ENCODE results near the gene PAX8. TPM values are rescaled to one million over a fixed set of nuclear protein-coding genes. Genes with fewer than 3 reads are reported as not detected.

The PAX8 gene
- total RNA-seq, 3 donors from 2014 or later = under 0.01 to 2.6 (median 1.0) TPM

DNA sequence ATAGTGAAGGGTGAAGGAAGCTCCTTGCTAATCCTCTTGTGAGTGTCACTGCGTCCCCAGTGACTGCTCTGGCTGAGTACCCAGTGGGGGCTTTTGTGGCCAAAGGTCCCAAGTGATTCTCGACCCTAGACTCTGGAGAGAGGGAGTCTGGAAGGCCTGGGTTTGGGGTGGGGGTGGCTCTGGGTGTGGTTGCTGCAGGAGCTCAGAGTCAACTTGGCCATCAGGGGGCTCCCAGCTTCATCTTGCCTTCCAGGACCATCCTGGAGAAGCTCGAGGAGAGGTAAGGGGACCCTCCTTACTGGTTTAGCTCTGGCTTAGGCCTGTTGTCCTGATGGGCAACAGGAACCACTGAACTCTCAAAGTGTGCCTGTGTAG, 104.4 kb downstream of the PAX8 start:
- no peaks in the 10 kb centered on the region for H3K27me3 ChIP-seq
- no peaks in the 10 kb centered on the region for H3K9me3 ChIP-seq
- no peak overlapping the region for H3K27ac ChIP-seq
- H3K36me3 ChIP-seq = no peaks in the 10 kb centered on the region
- no peaks in the 10 kb centered on the region for H3K4me1 ChIP-seq
- peak overlapping the region; percentile 9 to 33 (median 31) for H3K4me3 ChIP-seq
- DNase-seq (ENCODE audit: low spot score in 2 of 2) = no peak
- TF ChIP-seq POLR2A (IDR thresholded peaks at IDR 0.05) (no peak), POLR2AphosphoS5 (IDR thresholded peaks at IDR 0.05) (no peak), CTCF (IDR thresholded peaks at IDR 0.05) (no peak)
- intact Hi-C loops (cut with DNase I; ENCODE audit: low total_unique reads) = no loop called here

DNA sequence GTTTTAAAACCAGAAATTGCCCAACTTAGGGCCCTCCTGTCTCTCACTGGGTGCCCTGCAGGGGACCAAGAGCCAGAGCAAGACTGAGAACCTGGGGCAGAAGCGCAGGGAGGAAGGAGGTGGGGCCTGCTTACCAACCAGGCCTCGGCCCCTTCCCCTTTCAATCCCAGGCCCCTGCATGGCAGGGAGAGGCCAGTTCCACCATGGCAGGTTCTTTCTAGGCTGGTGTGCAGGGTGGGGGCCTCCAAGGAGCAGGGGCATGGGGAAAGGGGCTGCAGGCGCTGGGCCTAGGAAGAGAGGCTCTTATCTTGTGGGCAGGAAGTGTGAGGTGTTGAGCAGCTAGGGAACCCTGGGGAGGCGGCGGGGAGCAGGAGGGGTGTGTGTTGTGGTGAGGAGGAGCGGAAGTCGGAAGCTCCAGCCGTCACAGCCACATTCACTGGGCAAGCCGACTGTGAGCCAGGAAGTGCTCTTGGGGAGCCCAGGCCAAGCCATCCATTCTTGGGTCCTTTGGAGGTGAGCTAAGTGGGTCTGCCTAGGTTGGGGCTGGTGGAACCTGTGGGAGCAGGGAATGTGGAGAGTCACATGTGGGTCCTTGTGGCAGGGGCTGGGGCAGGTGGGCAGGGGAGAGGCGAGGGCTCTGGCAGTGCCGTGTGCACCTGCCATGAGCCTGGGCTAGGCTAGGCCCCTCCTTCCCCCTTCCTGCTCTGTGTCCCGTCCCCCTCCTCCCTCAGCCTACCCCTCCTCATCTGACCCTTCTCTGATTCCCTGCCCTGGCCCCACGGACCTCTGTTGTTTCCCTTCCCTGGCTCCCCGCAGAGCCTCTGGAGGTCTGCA, 105.0 kb downstream of the PAX8 start, which contains the start of gene PSD4:
Gene PSD4 (plus strand): TSS at position 430 of the 834 bp plus-strand sequence. CDS start 8,486 bp downstream, outside the sequence.
- Histone ChIP-seq H3K4me1 (no peaks in the 10 kb centered on the region), H3K4me3 (peak within 1 kb of the TSS; percentile 9 to 33 (median 31)), H3K9me3 (no peaks in the 10 kb centered on the region), H3K27me3 (no peaks in the 10 kb centered on the region), H3K36me3 (no peaks in the 10 kb centered on the region), H3K27ac (peak within 1 kb of the TSS in 1 of 2 donors; percentile 7)
- intact Hi-C loops (cut with DNase I; ENCODE audit: low total_unique reads) = no loop called here
- DNase-seq (ENCODE audit: low spot score in 2 of 2) = peak; percentile 35 to 37
- TF ChIP-seq POLR2A (IDR thresholded peaks at IDR 0.05) (no peak), CTCF (IDR thresholded peaks at IDR 0.05) (no peak), POLR2AphosphoS5 (IDR thresholded peaks at IDR 0.05) (no peak)

DNA sequence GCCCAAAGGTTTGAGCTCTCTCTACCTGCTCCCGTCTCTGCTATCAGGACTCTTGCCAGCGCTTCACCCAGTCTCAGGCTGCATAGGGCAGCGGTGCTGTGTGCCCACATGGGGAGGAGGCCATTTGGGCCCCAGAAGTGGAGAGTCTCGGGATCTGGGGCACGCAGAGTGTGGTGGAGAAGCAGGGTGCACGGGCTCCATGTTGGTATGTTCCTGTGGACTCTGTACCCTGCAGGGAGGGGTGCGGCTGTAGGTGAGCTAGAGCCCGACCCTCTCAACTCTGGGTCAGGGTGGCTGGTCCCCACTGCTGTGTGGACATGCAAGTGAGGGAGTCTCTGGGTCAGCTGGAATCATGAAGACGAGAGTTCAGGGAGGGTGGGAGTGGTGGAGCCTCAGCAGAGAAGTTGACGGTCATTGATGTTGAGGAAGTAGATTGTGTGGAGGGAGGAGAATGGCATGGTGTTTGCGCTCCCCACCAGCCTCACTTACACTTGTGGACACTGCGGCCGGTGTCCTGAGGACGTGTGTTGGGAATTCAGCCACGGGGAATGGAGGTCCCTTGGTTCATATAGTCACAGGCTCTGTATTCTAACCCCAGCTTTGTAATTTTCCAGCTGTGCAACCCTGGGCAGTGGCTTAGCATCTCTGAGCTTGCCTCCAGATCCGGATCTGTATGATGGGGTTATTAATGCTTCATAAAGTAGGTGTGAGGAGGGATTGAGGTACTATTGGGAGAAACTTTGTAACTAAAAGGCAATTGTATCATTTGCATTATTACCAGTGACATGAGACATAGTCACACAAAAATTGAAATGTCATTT, 105.8 kb downstream of the PAX8 start:
- Histone ChIP-seq H3K27ac (no peak overlapping the region), H3K4me1 (no peaks in the 10 kb centered on the region), H3K9me3 (no peaks in the 10 kb centered on the region), H3K36me3 (no peaks in the 10 kb centered on the region), H3K27me3 (no peaks in the 10 kb centered on the region), H3K4me3 (no peak overlapping the region)
- TF ChIP-seq POLR2AphosphoS5 (IDR thresholded peaks at IDR 0.05) (no peak), CTCF (IDR thresholded peaks at IDR 0.05) (no peak), POLR2A (IDR thresholded peaks at IDR 0.05) (no peak)
- no peak for DNase-seq (ENCODE audit: low spot score in 2 of 2)
- intact Hi-C loops (cut with DNase I; ENCODE audit: low total_unique reads) = no loop called here

DNA sequence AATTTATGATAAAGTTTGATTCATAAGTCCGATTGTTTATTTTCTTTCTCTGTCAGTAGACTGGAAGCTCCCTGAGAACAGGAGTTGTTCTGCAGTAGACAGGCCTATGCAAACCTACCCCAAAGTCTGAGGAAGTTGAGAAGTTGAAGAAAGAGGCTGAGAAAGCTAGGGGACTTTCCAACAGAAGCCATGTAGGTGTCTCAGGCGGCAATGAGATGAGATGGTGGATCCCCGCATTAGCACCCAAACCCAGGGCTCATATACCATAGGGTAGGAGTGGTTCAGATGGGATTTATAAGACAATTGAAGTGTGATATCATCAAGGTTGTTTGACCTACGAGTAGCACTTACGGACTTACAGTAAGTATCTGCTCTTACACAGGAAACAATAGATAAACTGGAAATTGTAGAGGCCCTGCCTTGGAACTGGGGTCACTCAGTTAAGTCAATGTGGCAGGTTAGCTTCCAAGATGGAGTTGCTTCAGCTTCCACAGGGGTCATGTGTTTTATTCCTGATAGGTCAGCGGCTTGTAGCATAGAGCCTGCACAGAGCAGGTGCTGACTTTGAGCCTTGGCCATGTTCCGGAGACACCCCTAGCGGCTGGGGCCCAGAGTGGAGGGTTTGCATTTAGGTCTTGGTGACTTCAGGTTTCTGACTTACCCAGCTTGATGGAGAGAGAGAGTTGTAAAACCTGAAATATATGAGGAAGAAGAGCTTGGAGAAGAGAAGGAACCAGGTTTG, 107.2 kb downstream of the PAX8 start:
- no peaks in the 10 kb centered on the region for H3K4me1 ChIP-seq
- H3K27me3 ChIP-seq = no peaks in the 10 kb centered on the region
- TF ChIP-seq POLR2A (IDR thresholded peaks at IDR 0.05) = no peak
- TF ChIP-seq CTCF (IDR thresholded peaks at IDR 0.05) = no peak
- TF ChIP-seq POLR2AphosphoS5 (IDR thresholded peaks at IDR 0.05) = no peak
- H3K4me3 ChIP-seq = no peak overlapping the region
- H3K27ac ChIP-seq = no peak overlapping the region
- H3K9me3 ChIP-seq = no peaks in the 10 kb centered on the region
- no peaks in the 10 kb centered on the region for H3K36me3 ChIP-seq
- DNase-seq (ENCODE audit: low spot score in 2 of 2) = no peak
- intact Hi-C loops (cut with DNase I; ENCODE audit: low total_unique reads) = no loop called here
